Stimulated activated CD4-positive, alpha-beta T cell treated with anti-CD3 and anti-CD28 coated beads, Interleukin-2, amount 100 ng/mL, for 4 hours (primary cell): Measurements from ENCODE around the gene ICE1.
"Not testable (repeated sequence)": the region's sequence is repeated elsewhere in the genome, so short reads cannot be mapped to it uniquely, and the experiment has no call there.

ENCODE experiments used
- DNase-seq: peaks from one replicate; pipeline ENCODE4 v3.0.0-alpha.2; 2020; ENCODE audit warnings: low read depth

Gene ICE1, protein sequence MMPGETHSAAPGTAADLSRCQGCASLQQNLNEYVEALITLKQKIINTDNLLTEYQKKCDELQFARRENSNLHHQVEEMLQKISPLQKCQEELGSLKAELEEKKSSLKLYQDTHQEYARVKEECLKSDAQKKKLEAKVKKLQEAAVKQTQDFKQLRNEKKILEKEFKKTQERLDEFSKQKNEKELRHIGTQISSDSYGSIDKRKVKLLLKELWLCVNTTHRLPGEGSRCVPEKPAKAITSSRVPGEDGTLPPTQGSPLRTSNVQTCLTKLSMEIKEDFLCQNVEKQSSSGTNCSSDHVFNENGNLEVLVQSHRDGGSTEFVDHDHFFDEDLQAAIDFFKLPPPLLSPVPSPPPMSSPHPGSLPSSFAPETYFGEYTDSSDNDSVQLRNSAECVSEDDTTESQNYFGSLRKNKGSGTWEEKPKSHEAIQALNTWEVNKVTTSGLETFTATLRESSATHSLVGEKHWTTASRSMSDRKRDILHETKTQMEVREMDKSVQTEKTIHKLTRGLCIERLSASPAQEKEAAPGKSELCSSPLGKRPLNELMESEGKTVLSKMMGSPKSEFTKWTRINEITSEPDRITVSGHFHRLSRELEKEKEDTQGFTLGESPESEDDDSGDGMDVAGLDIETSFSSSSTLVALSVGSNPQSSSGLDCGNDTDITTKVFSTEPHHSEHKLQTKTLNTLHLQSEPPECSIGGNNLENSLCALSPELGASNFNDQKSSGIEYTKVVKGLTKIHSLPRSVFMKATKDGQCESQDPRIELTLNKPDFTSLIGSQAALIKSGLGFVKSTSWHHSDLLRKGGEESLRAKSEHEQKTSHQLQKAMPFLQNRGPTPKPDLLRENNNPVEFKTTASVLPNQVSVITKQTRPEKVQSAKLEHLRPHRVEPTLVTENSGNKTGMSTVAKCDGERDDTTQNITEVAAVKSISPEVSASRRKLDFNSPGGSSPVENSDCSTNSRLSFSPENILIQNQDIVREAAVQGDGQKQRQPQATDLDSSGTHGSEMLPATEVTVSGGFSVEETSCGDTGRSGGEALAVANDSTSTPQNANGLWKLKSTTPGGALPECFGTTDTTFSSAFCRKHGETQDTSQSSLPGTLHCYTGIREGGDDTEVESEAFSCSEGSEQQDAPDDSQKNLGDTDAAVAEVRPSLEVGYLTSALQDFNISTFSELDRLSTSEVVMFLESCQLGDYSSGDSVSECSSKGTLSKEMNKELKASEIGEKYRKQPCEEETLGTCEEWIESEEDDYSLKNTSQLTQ (N-terminal part only)

GRCh38 chr5:5421961-5422818, at the start of gene ICE1:
TSS of gene ICE1 (plus strand) at chr5:5422677. CDS start at chr5:5422916, 239 bp downstream.
- DNase-seq = peak; percentile 90

- no peak for DNase-seq
These were observed 49.5 kb upstream of the ICE1 start for GRCh38 chr5:5372930-5373329.

GRCh38 chr5:5373351-5373989, 49.0 kb upstream of the ICE1 start:
- DNase-seq = no peak

DNA sequence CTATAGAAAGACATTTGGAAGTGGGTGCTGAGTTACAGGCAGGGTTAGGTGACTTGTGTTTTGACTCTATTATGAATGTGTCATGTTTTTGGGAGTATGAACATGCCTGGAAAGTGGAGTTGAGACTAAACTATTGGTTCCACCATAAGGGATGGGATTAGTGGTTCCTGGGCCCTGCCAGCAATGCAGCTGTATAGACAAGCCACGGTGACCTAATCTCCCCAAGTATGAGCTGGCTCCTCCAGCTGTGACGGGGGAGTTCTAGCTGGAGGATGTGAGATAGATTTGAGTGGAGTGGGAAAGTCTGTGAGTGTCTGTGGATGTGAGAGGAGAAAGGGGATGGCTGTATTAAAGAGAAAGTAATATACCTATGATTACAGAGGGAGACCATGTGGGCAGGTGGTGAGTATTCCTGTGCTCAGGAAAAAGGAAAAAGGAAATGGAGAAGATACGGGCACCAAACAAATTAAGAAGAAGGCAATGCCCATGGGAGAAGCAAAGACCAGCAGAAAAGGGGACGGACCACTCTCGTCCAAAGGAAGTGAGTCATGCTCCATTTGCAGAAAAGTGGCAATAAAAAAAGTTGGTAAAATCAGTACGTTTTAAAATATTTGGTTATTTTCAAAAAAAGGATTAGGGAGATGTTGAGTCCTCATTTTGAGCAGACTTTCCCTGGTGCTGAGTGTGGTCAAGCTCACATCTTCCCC, 48.3 kb upstream of the ICE1 start:
- no peak for DNase-seq

DNA sequence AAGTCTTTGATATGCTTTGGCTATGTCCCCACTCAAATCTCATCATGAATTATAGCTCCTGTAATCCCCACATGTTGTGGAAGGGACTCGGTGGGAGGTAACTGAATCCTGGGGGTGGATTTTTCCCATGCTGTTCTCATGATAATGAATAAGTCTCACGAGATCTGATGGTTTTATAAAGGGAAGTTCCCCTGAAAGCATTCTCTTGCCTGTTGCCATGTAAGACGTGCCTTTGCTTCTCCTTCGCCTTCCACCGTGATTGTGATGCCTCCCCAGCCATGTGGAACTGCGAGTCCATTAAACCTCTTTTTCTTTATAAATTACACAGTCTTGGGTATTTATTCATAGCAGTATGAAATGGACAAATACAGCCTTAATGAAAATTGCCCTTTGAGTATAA, 44.7 kb upstream of the ICE1 start:
- DNase-seq = no peak

DNA sequence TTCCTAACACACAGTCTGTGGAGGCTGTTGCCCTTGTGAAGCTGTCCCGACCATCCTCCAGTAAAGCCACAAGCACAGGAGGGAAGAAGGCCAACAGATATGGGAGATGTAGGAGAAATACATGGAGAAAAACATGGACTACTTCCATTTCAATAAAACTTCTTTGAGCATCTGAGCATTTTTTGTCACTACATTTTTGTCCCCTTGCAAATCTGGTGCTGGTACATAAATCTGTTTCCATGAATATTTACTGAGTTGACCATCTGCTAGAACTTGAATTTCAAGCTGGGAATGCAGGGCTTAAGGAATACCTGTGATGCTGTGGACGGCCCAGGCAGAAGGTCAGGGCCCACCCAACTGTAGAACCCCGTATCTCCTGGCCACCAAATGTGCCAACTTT, 43.9 kb upstream of the ICE1 start:
- no peak for DNase-seq

DNA sequence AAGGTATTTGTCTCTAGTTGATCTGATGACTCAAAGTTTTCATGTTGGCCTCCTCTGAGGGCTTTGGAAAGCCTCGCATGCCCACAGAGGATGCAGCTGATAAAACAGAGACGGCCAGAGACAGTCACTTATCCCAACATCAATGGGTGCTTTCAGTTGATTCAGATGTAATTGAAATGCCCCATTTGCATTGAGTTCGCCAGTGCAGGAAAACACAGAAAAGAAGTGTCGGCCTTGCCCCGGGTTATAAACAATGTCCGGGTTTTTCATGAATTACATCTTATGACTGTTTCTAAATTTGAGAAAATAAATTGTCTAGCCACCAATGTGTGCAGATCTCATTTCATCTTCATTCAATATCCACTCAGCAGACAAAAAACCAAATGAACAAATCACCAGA, 42.2 kb upstream of the ICE1 start:
- no peak for DNase-seq

GRCh38 chr5:5381310-5381913, 41.1 kb upstream of the ICE1 start:
- no peak for DNase-seq

DNA sequence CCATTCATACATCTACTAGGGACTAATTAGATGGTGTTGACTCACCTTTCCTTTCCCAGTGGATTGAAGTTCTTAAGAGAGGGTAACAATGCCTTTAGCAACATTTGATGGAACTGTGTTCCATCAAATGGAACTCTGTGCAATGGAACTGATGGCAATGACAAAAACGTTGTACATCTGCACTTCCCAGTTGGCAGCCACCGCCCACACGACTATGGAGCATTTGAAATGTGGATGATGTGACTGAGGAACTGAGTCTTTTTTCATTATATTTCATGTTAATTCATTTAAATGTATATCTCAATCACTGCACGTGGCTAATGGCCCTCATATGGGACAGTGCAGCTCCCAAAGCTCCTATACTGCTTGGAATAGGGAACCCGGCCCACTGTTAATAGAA, 39.0 kb upstream of the ICE1 start:
- no peak for DNase-seq

GRCh38 chr5:5384660-5385330, 37.7 kb upstream of the ICE1 start:
- DNase-seq = no peak

DNA sequence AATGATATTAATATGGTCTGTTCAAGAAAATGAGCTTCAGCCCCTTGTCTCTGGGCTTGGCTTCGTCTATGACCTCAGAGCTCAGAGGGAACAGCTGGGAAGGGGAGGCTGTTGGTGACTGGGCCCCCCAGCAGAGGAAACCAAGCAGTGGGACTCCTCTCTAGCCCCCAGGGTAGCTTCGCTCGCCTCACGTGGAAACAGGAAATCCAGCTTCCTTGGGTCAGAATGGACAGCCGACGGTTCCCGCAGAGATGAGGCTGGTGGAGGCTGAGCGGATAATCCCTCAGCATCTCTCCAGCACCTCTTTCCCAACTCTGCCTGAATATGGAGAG, 37.2 kb upstream of the ICE1 start:
- DNase-seq = no peak

GRCh38 chr5:5386329-5386728, 36.1 kb upstream of the ICE1 start:
- DNase-seq = no peak

- no peak for DNase-seq
These were observed 35.3 kb upstream of the ICE1 start for GRCh38 chr5:5387192-5387591.

GRCh38 chr5:5387777-5388176, 34.7 kb upstream of the ICE1 start:
- no peak for DNase-seq

GRCh38 chr5:5390121-5390869, 32.2 kb upstream of the ICE1 start:
- not testable (repeated sequence) for DNase-seq

DNA sequence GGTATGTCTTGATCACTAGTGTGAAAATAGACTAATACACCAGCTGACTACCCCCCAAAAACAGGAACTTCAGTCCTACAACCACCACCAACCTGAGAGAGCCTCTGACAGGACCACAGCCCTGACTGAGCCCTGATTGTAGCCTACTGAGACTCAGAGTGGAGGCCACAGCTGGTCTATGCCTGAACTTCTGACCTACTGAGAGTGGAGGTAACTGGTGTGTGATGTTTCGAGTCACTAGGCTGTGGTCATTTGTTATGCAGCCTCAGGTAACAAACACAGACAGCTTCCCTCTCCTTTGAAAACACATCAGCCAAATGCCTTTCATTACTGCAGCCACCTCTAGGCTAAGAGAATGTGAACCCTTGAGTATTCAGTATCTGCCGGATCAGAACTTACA, 30.0 kb upstream of the ICE1 start:
- DNase-seq = not testable (repeated sequence)

DNA sequence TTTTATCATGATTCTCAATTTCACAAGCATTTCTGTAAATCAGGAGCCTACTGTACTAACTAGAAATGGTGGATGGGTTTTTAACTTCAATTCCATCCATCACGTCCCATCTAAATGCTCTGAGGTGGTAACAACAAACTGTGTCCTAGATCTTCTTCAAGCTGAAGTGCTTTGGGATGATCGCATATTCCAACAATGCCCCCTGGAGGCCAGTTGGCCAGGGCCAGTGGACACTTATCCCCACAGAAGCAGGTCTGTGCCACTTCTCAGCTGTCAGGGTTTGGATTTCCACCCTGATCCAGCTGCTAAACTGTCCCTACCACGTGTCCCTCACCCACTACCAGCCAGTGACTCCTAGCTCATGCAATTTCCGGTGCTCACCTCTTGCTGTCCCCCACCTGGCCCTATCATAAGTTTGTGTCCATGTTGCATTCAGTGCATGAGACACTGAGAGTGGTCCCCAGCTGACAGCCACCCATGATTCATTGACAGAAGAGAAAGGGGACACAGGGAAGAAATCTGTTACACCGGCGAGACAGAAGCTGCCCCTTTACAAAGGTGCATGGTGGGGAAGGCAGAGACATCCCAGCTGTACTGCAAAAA, 28.0 kb upstream of the ICE1 start:
- DNase-seq = not testable (repeated sequence)

- DNase-seq = not testable (repeated sequence)
These were observed 27.4 kb upstream of the ICE1 start for GRCh38 chr5:5395093-5395492.
